HepG2 (cell line): Measurements from ENCODE around the gene KIAA1958.

ENCODE experiments used
- KAT8 ChIP-seq: IDR thresholded peaks from 2 replicates; pipeline ENCODE4 v1.6.1; 2016; ENCODE audit warnings: missing genetic modification reagents, missing compliant biosample characterization
- POLR2A ChIP-seq, 2 experiments: IDR thresholded peaks; 2 replicates each; pipeline ENCODE4 v1.6.1; 2011; ENCODE audit warnings: low read depth in 2 of 2, low read length in 2 of 2, mild to moderate bottlenecking in 1 of 2, moderate library complexity in 1 of 2; ENCODE audit not compliant: insufficient read depth in 1 of 2
- TBL1XR1 ChIP-seq: fragments of 150-350 bp; IDR thresholded peaks from 2 replicates; pipeline ENCODE4 v1.6.1; 2014; ENCODE audit warnings: borderline replicate concordance, low read length; ENCODE audit not compliant: partially characterized antibody
- ZMAT3 ChIP-seq: sonication (generic); formaldehyde crosslinking; conservative IDR thresholded peaks from 2 replicates; pipeline ENCODE4 v1.7.0; 2021; ENCODE audit warnings: missing genetic modification reagents
- ZNF660 ChIP-seq: sonication (generic); formaldehyde crosslinking; IDR thresholded peaks from 2 replicates; pipeline ENCODE4 v1.5.1; 2020; ENCODE audit warnings: mild to moderate bottlenecking, low read depth, missing genetic modification reagents, borderline replicate concordance
- ZZZ3 ChIP-seq: sonication (generic); formaldehyde crosslinking; IDR thresholded peaks from 2 replicates; pipeline ENCODE4 v1.4.0; 2020; ENCODE audit warnings: missing genetic modification reagents, mild to moderate bottlenecking, borderline replicate concordance
- TF ChIP-seq, protein P1 (sequence below): sonication (generic); formaldehyde crosslinking; IDR thresholded peaks from 2 replicates; pipeline ENCODE4 v1.4.0; 2020; ENCODE audit warnings: low read depth, missing genetic modification reagents
- TF ChIP-seq, protein P2 (sequence below): IDR thresholded peaks from 2 replicates; pipeline ENCODE4 v1.6.1; 2016; ENCODE audit warnings: low read depth, control low read depth

DNA sequence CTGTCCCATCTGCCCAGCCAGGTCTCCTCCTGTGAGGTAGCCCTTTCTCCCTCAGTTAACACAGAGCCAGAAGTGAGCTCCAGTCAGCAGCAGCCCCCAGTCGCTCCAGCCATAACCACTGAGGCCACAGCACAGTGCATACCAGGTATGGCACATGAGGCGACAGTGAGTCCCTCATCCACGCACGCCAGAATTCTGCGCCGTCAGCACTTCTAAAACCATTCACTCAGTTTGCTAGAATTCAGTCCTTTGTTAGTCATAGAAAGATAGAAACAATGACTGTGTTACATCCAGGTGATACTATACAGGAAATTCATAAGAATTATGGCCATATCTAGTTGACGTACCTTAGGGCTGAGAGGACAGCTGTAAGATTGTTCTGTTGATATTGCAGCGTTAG, 88.5 kb downstream of the KIAA1958 start:
- TF ChIP-seq, protein P1, sequence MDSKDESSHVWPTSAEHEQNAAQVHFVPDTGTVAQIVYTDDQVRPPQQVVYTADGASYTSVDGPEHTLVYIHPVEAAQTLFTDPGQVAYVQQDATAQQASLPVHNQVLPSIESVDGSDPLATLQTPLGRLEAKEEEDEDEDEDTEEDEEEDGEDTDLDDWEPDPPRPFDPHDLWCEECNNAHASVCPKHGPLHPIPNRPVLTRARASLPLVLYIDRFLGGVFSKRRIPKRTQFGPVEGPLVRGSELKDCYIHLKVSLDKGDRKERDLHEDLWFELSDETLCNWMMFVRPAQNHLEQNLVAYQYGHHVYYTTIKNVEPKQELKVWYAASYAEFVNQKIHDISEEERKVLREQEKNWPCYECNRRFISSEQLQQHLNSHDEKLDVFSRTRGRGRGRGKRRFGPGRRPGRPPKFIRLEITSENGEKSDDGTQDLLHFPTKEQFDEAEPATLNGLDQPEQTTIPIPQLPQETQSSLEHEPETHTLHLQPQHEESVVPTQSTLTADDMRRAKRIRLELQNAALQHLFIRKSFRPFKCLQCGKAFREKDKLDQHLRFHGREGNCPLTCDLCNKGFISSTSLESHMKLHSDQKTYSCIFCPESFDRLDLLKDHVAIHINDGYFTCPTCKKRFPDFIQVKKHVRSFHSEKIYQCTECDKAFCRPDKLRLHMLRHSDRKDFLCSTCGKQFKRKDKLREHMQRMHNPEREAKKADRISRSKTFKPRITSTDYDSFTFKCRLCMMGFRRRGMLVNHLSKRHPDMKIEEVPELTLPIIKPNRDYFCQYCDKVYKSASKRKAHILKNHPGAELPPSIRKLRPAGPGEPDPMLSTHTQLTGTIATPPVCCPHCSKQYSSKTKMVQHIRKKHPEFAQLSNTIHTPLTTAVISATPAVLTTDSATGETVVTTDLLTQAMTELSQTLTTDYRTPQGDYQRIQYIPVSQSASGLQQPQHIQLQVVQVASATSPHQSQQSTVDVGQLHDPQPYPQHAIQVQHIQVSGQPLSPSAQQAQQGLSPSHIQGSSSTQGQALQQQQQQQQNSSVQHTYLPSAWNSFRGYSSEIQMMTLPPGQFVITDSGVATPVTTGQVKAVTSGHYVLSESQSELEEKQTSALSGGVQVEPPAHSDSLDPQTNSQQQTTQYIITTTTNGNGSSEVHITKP (CRISPR knock-in tag): no peak
- TF ChIP-seq KAT8 (CRISPR knock-in tag): no peak
- TF ChIP-seq ZMAT3 (CRISPR knock-in tag): no peak
- no peak for TF ChIP-seq TBL1XR1
- no peak for TF ChIP-seq POLR2A (IDR thresholded peaks at IDR 0.05; ENCODE audit: insufficient read depth in 1 of 2, low read depth in 2 of 2, low read length in 2 of 2)
- TF ChIP-seq, protein P2, sequence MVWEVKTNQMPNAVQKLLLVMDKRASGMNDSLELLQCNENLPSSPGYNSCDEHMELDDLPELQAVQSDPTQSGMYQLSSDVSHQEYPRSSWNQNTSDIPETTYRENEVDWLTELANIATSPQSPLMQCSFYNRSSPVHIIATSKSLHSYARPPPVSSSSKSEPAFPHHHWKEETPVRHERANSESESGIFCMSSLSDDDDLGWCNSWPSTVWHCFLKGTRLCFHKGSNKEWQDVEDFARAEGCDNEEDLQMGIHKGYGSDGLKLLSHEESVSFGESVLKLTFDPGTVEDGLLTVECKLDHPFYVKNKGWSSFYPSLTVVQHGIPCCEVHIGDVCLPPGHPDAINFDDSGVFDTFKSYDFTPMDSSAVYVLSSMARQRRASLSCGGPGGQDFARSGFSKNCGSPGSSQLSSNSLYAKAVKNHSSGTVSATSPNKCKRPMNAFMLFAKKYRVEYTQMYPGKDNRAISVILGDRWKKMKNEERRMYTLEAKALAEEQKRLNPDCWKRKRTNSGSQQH: no peak
- no peak for TF ChIP-seq ZZZ3 (CRISPR knock-in tag)
- no peak for TF ChIP-seq ZNF660 (CRISPR knock-in tag)
